Measurements from ENCODE around the gene FARSA.
A peak's percentile ranks its signal among the peaks of the same experiment; 100 is the strongest.
"Not testable (repeated sequence)": the region's sequence is repeated elsewhere in the genome, so short reads cannot be mapped to it uniquely, and the experiment has no call there.

Gene FARSA

GRCh38 chr19:12954612-12954962 lies 21.1 kb upstream of the FARSA start:
- DNase-seq (ENCODE audit: low read depth in 1 of 2, low spot score in 1 of 2): no peak

- DNase-seq (ENCODE audit: low read depth in 1 of 2, low spot score in 1 of 2): no peak
Observed at GRCh38 chr19:12953799-12954611, 20.5 kb upstream of the FARSA start.

GRCh38 chr19:12953138-12953798 lies 19.8 kb upstream of the FARSA start:
- no peak for DNase-seq (ENCODE audit: low read depth in 1 of 2, low spot score in 1 of 2)

- no peak for DNase-seq (ENCODE audit: low read depth in 1 of 2, low spot score in 1 of 2)
Observed at GRCh38 chr19:12952488-12953137, 19.1 kb upstream of the FARSA start.

GRCh38 chr19:12952050-12952449 lies 18.5 kb upstream of the FARSA start:
- DNase-seq (ENCODE audit: low read depth in 1 of 2, low spot score in 1 of 2): not testable (repeated sequence)

GRCh38 chr19:12949363-12950283 lies 16.1 kb upstream of the FARSA start:
- no peak for DNase-seq (ENCODE audit: low read depth in 1 of 2, low spot score in 1 of 2)

- DNase-seq (ENCODE audit: low read depth in 1 of 2, low spot score in 1 of 2): no peak
Observed at GRCh38 chr19:12948612-12949362, 15.3 kb upstream of the FARSA start.

- no peak for DNase-seq (ENCODE audit: low read depth in 1 of 2, low spot score in 1 of 2)
Observed at GRCh38 chr19:12947702-12948611, 14.4 kb upstream of the FARSA start.

GRCh38 chr19:12946731-12947496 lies 13.4 kb upstream of the FARSA start:
- no peak for DNase-seq (ENCODE audit: low read depth in 1 of 2, low spot score in 1 of 2)

GRCh38 chr19:12946092-12946721 lies 12.7 kb upstream of the FARSA start:
- DNase-seq (ENCODE audit: low read depth in 1 of 2, low spot score in 1 of 2): peak; percentile 20 to 42

GRCh38 chr19:12945479-12946091 lies 12.1 kb upstream of the FARSA start, which contains the start of gene RAD23A:
Gene RAD23A, plus strand, starts transcription at chr19:12945862. Its CDS starts 87 bp downstream, at chr19:12945949.
- peak; percentile 95 to 98 for DNase-seq (ENCODE audit: low read depth in 1 of 2, low spot score in 1 of 2)

- DNase-seq (ENCODE audit: low read depth in 1 of 2, low spot score in 1 of 2): no peak
Observed at GRCh38 chr19:12944104-12944674, 10.7 kb upstream of the FARSA start.

- no peak for DNase-seq (ENCODE audit: low read depth in 1 of 2, low spot score in 1 of 2)
Observed at GRCh38 chr19:12943437-12944044, 10.0 kb upstream of the FARSA start.

- no peak for DNase-seq (ENCODE audit: low read depth in 1 of 2, low spot score in 1 of 2)
Observed at GRCh38 chr19:12940897-12941296, 7.4 kb upstream of the FARSA start.

- DNase-seq (ENCODE audit: low read depth in 1 of 2, low spot score in 1 of 2): no peak
Observed at GRCh38 chr19:12939975-12940423, 6.5 kb upstream of the FARSA start.

GRCh38 chr19:12938779-12939601 lies 5.5 kb upstream of the FARSA start:
- DNase-seq (ENCODE audit: low read depth in 1 of 2, low spot score in 1 of 2): no peak
